ENCODE measurements around the gene NPY5R.

GRCh38 chr4:163384434-163384833 is 40.7 kb downstream of the NPY5R start:
- TF ChIP-seq POLR2A (IDR thresholded peaks at IDR 0.05) (no peak), CTCF (IDR thresholded peaks at IDR 0.05) (no peak)

All from prostate gland (tissue), 2 donors.